GM21390 (cell line): ENCODE results near the gene CASQ2.

ENCODE experiments used
- ATAC-seq: cut with Tn5 transposase; IDR thresholded peaks from one replicate; pipeline ENCODE4 v1.9.1; 2021; ENCODE audit not compliant: unreplicated experiment

CASQ2 gene

DNA sequence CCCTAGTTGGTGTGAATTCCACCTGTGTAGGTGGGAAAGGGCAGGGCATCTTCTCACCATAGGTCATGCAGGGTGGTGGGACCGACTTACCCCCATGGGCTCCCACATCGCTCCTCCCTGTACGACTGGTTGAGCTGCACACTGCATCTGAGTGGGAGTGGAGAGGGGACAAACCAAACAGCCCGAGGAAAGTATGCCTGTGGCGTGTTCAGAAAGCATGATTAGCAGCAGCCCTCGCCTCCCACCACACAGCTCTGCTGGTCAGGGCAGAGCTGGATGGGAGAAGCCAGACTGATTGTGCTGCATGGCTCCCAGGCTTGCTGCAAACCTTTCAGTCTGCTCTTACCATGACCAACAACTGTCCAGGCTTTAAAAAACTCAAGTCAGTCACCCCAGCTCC is 102.3 kb downstream of the CASQ2 start:
- no peak for ATAC-seq

DNA sequence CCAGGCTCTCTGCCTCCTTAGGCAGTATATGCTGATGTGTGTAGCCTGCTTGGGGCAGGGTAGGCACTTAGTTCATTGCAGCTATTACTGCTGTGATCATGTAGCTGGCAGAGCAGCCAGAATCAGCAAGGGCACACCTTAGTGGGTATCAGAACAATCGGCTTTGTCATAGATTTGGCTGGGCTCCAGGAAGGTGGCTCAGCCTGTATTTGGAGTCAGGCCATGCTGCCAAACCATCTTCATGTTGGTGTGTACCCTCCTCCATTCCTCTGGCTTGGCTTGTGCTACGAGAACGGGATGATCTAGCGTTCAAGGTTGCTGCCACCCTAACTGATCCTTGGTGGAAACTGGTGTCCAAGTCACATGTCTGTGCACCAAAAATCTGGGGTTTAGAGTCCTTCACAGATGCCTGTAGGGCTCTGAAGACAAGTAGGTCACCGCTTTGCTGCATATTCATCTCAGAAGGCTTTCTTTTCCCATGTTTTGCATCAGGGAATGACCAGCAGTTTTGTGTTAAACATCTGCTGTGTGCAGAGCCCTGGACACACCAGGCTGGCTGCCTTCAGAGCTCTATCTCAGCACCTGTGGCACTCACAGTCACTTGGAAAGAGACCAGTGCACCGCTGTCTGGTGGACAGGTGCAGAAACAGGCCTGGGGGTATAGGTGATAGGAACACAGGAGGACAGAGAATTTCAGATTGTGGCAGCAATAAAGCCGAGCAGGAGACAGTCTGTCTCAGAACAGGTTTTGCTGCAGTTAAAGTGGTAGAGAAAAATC is 103.0 kb downstream of the CASQ2 start:
- no peak for ATAC-seq

DNA sequence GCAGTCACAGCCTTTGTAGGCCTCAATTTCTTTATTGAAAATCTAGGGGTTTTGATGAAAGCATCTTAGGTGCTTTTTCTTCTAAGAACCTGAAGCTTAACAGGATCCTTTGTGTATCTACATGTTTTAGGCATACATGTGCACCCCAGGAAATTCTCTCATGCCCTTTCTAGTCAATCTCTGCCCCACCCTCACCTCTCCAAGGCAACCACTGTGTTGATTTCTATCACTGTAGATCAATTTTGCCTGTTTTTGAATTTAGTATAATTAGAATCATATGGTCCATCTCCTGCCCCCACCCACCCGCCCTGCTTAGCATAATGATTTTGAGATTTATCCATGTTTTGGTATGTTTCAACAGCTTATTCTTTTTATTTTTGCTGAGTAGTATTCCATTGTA is 107.4 kb downstream of the CASQ2 start:
- ATAC-seq, result no peak

DNA sequence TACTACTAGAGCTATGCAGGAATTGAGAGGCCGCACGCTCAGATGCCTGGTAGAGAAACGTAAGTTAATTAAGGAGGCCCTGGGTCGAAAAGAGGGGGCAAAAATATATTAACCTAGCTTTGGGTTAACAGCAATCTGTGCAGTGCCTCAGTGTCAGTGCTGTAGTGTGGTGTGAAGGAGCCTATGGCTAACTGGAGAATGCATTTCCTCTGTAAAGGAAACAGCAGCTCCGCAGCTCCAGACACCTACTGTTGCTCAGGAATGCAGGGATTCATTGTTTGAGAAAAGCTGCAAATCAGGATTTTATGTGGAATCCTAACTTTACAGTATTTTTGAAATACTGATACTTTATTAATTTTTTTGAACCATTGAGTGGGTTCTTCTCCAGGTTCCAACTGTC is 108.4 kb downstream of the CASQ2 start:
- no peak for ATAC-seq

DNA sequence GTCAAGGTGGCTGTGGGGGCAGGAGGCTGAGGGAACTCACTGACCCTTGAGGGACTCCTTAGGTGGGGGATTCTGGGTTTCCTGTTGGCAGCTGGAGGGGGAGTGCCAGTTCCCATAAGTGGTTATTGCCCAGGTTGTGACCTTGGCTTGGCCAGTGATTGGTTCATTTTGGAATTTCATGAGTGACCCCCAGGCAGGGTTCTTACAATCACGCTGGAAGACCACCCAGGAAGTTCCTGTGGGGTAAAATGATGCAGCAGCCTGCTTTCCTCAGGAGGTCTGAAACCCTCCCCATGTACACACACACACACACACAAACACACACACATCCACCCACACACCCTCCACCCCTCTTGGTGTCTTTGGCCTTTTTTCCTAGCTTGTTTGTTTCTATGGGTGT is 109.9 kb downstream of the CASQ2 start:
- ATAC-seq, result no peak

DNA sequence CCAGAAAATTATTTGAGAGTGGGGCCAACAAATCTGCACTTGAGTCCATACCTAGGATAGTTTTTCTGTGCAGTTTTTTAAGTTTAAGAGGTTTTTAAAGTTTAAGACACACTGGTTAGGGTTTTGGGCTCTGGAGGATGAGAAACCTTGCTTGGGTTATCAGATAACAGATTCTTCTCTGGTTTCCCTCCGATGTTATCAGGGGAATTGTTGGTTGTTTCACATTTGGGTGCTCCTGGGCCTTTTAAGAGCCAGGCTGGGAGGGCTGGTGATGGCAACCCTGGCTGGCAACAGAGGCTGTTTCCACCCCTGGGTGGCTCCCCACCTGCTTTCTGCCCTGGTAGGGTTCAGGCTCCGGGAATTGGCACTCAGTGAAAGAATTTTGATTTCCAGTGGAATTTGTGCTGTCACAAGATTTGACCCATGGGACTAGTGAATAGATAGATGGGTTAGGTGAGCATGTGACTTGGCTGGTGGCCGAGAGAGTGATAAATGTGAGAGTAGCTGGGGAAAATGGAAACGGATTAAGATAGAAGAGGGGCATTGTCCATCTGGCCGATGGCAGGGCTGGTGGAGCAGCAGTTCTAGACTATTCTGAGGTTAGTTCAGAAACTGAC is 111.9 kb downstream of the CASQ2 start:
- no peak for ATAC-seq

DNA sequence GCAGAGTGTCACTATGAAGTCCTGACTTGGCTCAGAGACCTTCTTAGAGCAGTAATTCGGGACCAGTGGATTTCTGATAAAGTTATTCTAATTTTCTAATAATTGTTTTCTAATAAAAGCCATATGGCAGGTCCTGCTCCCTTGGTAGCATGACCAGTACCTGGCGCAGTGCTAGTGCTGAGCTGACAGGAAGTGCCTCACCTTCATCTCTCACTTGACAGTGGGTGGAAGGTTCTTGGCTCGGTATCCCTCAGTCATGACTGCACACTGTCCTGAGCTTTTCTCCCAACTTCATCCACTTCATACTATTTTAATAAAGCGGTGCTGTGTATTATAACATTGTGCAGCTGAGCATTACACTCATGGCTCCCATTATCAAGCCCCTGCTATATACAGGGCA is 112.6 kb downstream of the CASQ2 start:
- ATAC-seq, result no peak

DNA sequence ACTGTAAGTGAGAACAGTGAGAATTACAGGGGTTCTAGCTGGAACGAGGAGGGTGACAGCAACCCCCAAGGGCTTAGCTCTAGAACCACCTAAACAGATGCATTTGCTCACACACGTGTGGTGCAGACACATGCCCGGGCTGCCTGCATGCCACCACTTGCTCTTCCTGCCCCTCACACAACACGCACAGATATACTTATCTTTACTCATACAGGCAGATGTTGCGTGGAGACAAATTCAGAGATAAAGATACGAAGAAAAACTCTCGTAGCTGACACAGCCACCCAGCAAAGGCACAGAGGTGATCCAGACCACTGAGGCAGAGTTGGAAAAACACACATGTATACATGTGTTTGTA is 113.2 kb downstream of the CASQ2 start:
- no peak for ATAC-seq

DNA sequence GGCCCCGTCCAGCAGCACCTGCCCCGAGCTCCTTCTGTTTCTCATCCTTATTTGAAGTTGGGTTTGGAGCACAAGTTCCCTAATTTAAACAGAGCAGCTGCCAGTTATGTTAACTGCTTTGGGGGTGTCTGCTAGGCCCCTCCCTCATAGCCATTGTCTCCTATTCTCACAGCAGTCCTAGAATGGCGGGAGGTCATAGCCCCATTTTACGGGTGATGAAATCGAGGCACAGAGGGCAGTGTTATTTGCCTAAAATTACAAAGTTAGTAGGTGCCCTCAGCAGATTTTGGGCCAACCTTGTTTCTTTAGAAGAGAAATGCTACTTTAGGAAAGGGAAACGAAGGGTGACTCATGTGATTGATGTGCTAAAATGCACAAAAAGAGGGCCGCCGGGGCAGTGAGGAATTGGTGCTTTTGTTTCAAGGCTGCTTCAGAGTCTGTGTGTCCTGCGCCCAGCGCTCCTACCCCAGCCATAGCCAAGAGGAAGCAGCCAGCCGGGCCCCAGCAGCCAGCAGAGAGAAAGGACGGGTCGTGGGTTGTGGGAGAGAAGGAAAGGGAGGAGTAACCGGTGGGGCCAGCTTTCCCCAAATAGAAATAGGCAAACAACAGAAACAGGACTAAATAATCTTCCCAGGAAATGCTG is 113.7 kb downstream of the CASQ2 start:
- no peak for ATAC-seq

DNA sequence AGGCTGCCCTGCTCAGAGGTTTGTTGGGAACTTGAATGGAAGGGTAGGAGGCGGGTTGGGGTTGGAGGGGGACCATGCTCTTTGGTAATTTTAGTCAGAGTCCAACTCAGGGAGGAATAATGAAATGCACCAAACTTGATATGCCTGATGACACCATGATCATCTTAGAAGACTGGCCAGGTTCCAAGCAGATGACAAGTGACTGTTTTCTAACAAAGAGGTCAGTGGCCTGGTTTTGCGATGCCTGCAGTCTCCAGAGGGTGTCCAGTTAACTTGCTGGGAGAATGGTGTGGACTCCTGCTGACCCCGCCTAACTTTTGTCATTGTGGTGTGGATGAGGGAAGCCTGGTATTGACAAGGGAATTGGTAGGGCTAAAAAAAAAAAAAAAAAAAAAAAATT is 114.4 kb downstream of the CASQ2 start:
- ATAC-seq, result no peak

DNA sequence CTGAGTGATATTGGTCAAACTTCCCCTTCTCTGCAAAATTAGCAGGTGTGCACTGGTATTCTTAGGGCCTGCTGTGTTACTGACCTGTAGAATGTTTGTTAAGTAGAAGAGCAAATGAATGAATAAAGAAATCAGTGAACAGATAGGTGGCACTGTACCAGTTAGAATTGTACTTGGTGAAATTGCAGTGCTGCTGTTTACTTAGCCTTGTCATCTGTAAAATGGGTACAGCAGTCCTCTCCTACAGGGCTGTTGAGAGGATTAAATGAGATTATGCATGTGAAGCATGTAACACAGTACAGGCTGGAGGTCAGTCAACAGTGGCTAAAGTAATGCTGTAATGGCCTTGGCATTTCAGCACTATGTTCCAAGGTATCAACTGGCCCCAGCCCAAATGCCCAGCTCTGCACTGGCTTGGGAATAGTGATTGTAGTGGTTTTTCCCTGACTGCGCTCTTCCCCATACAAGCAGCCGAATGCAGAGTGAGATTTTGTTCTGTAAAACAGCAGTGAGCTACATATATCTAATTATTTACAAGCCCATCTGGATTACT is 116.2 kb downstream of the CASQ2 start:
- ATAC-seq, result no peak

DNA sequence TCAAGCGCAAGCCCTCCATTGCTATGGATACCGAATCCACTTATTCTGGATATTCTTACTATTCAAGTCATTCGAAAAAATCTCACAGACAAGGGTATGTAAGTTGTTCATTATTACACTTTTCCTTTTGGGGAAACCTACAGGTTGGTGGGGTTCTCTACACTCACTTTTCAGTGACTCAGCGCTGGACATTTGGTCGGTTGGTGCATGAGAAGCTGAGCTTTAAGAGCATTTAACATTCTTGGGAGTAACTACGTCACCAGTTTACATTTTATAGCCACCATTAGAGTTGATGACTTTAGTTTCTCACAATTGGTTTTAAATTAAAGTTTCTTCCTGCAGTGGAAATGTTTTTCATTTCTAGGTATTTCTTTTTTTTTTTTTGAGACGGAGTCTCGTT is 117.1 kb downstream of the CASQ2 start:
- ATAC-seq, result no peak

DNA sequence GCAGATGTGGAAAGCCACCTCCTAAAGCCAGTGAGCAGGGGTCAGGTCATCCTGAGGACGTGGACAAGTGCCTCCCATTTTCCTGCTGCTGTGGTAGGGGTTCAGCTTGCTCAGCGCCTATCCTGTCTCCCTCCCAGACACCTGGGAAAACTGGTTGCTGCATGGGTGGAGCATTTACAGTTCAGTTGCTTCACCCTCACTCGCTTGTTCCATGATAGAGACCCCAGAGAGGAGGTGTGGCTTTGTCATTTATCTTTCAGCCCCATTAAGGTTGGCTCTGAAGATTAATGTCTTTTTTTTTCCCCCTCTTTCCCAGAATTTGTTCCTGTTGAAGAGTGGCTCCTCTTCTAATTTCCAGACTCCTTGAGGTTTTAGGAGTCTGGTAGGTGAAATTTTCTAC is 117.6 kb downstream of the CASQ2 start:
- ATAC-seq, result no peak
